ENCODE results near the gene FUCA1. TPM values are rescaled to one million over a fixed set of nuclear protein-coding genes. Genes with fewer than 3 reads are reported as not detected.
"Not testable (repeated sequence)": the region's sequence is repeated elsewhere in the genome, so short reads cannot be mapped to it uniquely, and the experiment has no call there.

FUCA1 gene
- total RNA-seq, 2 experiments from 2014 or later = 4.9 to 5.2 TPM

DNA sequence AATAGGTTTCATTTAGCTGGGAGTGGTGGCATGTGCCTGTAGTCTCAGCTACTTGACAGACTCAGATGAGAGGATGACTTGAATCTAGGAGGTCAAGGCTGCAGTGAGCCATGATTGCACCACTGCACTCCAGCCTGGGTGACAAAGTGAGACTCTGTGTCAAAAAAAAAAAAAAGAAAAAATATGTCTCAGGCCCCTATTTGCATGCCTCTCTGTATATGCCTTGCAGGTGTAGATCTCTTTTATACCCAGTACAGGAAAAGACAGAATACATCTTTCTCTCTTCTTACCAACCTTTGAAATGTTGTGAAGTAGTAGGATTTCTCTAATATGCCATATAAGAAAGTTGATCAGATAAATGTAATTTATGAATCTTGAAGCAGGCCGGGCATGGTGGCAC, 38.6 kb upstream of the FUCA1 start:
- intact Hi-C loops (cut with micrococcal nuclease) = no loop called here

DNA sequence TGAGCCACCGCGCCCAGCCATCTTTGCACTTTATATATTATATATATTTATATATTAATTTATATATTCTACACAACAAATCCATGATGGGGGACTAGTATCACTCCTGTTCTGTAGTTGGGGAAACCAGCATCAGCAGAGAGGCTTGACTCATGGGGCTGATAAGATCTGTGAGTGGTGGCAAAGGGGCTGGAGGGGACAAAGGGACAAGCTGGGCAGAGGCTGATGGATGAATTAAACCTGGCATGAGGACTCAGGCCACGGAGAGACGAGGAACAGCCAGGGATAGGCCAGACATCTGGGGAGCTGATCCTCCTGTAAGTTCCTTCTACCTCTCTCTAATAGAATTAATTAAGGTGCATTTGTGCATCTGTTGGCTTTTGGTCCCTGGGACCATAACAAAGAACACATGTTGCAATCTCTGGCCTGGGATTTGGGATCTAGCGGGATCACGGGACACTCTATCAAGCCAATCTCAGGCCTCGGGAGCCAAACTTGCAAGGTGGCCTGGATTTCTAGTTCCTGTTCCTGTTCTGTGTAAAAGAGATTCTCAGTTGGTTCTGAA, 37.5 kb upstream of the FUCA1 start:
- peaks cover 4% of the 10 kb centered on the region for H3K27me3 Mint-ChIP-seq (ENCODE audit: low read depth)
- H3K36me3 Mint-ChIP-seq (ENCODE audit: low read depth) = no peaks in the 10 kb centered on the region
- H3K27ac Mint-ChIP-seq = no peak overlapping the region
- peaks cover 26% of the 10 kb centered on the region for H3K4me1 Mint-ChIP-seq (ENCODE audit: low read depth)
- CTCF ChIA-PET = interaction anchor here (0.6 to 2.3 kb wide), 2 partner anchors 11 to 113 kb away, joined by 3 to 10 read pairs; no protein-coding TSS in a partner anchor
- no peak for DNase-seq
- intact Hi-C loops (cut with micrococcal nuclease) = loop anchor here (2.0 kb wide), 1 partner anchor 53 kb away; the partner anchor contains the start of gene PNRC2
- H3K4me3 Mint-ChIP-seq = no peak overlapping the region
- no peaks in the 10 kb centered on the region for H3K9me3 Mint-ChIP-seq

More for the DNA sequence above, 38.6 kb upstream of the FUCA1 start:
- H3K27ac Mint-ChIP-seq = no peak overlapping the region
- H3K36me3 Mint-ChIP-seq (ENCODE audit: low read depth) = no peaks in the 10 kb centered on the region
- CTCF ChIA-PET = no interaction called here
- no peak overlapping the region for H3K4me3 Mint-ChIP-seq
- peaks cover 35% of the 10 kb centered on the region for H3K4me1 Mint-ChIP-seq (ENCODE audit: low read depth)
- H3K27me3 Mint-ChIP-seq (ENCODE audit: low read depth) = peaks cover 4% of the 10 kb centered on the region
- H3K9me3 Mint-ChIP-seq = no peaks in the 10 kb centered on the region
- DNase-seq = no peak

- intact Hi-C loops (cut with micrococcal nuclease) = loop anchor here (2.0 kb wide), 1 partner anchor 54 kb away; the partner anchor contains the start of gene PNRC2
- CTCF ChIA-PET = interaction anchor here (0.6 to 2.3 kb wide), 3 partner anchors 12 to 123 kb away, joined by 3 to 10 read pairs (median 4); no protein-coding TSS in a partner anchor
- H3K27me3 Mint-ChIP-seq (ENCODE audit: low read depth) = peaks cover 4% of the 10 kb centered on the region
- peak; percentile 74 for DNase-seq
- no peaks in the 10 kb centered on the region for H3K9me3 Mint-ChIP-seq
- peaks cover 23% of the 10 kb centered on the region for H3K4me1 Mint-ChIP-seq (ENCODE audit: low read depth)
- H3K4me3 Mint-ChIP-seq = no peak overlapping the region
- no peak overlapping the region for H3K27ac Mint-ChIP-seq
- no peaks in the 10 kb centered on the region for H3K36me3 Mint-ChIP-seq (ENCODE audit: low read depth)
Observed at GRCh38 chr1:23904748-23905357, 36.8 kb upstream of the FUCA1 start.

DNA sequence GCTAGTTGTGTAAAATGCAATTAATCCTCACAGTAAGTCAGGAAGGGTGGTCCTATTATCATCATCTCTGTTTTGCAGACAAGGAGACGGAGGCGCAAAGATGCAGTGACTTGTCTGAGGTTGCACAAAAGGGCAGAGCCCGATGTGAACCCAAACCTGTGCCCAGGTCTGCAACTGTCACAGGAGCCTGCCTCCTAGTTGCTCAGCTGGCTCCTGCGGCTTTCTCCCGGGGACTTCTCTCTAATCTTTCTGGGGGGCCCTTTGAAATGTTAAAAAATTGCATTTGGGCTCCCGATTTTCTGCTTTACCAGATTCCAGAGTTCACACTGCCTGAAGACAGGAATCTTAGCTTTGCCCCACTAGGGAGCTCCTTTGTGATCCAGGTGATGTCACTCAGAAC, 35.7 kb upstream of the FUCA1 start:
- DNase-seq = no peak
- no peak overlapping the region for H3K4me3 Mint-ChIP-seq
- no peak overlapping the region for H3K27ac Mint-ChIP-seq
- H3K36me3 Mint-ChIP-seq (ENCODE audit: low read depth) = no peaks in the 10 kb centered on the region
- peaks cover 12% of the 10 kb centered on the region for H3K4me1 Mint-ChIP-seq (ENCODE audit: low read depth)
- intact Hi-C loops (cut with micrococcal nuclease) = loop anchor here (2.0 kb wide), 1 partner anchor 55 kb away; the partner anchor contains the start of gene PNRC2
- CTCF ChIA-PET = interaction anchor here (0.6 to 2.3 kb wide), 4 partner anchors 13 to 786 kb away, joined by 3 to 10 read pairs (median 4); no protein-coding TSS in a partner anchor
- H3K9me3 Mint-ChIP-seq = no peaks in the 10 kb centered on the region
- H3K27me3 Mint-ChIP-seq (ENCODE audit: low read depth) = peaks cover 4% of the 10 kb centered on the region

GRCh38 chr1:23902321-23903278, 34.5 kb upstream of the FUCA1 start:
- intact Hi-C loops (cut with micrococcal nuclease) = no loop called here
- Mint-ChIP-seq H3K4me3 (no peak overlapping the region), H3K4me1 (ENCODE audit: low read depth) (peaks cover 10% of the 10 kb centered on the region), H3K9me3 (no peaks in the 10 kb centered on the region), H3K27ac (no peak overlapping the region), H3K27me3 (ENCODE audit: low read depth) (peaks cover 4% of the 10 kb centered on the region), H3K36me3 (ENCODE audit: low read depth) (no peaks in the 10 kb centered on the region)
- DNase-seq = no peak
- CTCF ChIA-PET = no interaction called here

- H3K9me3 Mint-ChIP-seq; H3K4me3 Mint-ChIP-seq; H3K36me3 Mint-ChIP-seq (ENCODE audit: low read depth); intact Hi-C loops (cut with micrococcal nuclease); DNase-seq; H3K27ac Mint-ChIP-seq; H3K27me3 Mint-ChIP-seq (ENCODE audit: low read depth); CTCF ChIA-PET: not testable (repeated sequence)
- H3K4me1 Mint-ChIP-seq (ENCODE audit: low read depth) = peaks cover 23% of the 10 kb centered on the region
Observed at GRCh38 chr1:23900017-23900416, 31.9 kb upstream of the FUCA1 start.

DNA sequence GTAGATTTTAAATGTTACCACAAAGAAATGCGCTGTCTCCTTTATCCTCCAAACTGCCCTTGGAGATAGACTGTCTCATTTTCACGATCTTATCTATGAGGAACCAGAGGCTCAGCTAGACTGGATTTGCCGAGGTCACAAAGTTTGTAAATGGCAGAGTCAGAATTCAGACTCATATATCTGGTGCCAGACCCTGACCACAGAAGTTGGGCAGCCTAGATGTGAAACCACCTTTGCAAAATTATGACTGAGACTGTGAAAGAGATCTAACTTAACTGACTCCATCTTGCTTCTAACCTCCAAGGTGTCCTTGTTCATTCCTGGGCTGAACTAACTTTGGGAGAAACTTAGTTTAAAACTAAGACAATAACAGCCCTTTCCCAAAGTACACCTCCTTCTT, 31.0 kb upstream of the FUCA1 start:
- no peak for DNase-seq
- no peak overlapping the region for H3K27ac Mint-ChIP-seq
- no peaks in the 10 kb centered on the region for H3K36me3 Mint-ChIP-seq (ENCODE audit: low read depth)
- CTCF ChIA-PET = no interaction called here
- H3K27me3 Mint-ChIP-seq (ENCODE audit: low read depth) = no peaks in the 10 kb centered on the region
- no peaks in the 10 kb centered on the region for H3K9me3 Mint-ChIP-seq
- no peak overlapping the region for H3K4me3 Mint-ChIP-seq
- intact Hi-C loops (cut with micrococcal nuclease) = no loop called here
- H3K4me1 Mint-ChIP-seq (ENCODE audit: low read depth) = peaks cover 17% of the 10 kb centered on the region

DNA sequence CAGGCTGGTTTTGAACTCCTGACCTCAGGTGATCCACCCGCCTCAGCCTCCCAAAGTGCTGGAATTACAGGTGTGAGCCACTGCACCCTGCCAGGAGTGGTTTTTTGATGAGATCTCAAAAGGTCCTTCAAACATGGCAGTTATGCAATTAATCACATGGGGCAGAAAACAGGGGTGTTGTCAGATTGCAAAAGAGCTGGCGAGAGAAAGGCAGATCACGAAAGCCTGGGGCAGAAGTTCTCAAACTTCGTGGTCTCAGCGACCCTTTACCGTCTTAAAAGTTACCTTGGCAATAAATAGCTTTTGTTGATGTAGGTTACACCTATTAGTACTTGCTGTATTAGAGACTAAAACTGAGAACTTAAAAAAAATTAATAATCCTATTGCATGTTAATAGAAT, 29.0 kb upstream of the FUCA1 start:
- CTCF ChIA-PET = interaction anchor here (0.6 kb wide), 2 partner anchors 171 to 813 kb away, joined by 4 to 5 read pairs; no protein-coding TSS in a partner anchor
- Mint-ChIP-seq H3K4me1 (ENCODE audit: low read depth) (peaks cover 14% of the 10 kb centered on the region), H3K4me3 (no peak overlapping the region), H3K27me3 (ENCODE audit: low read depth) (no peaks in the 10 kb centered on the region), H3K27ac (no peak overlapping the region), H3K36me3 (ENCODE audit: low read depth) (no peaks in the 10 kb centered on the region), H3K9me3 (no peaks in the 10 kb centered on the region)
- DNase-seq = no peak
- intact Hi-C loops (cut with micrococcal nuclease) = no loop called here

DNA sequence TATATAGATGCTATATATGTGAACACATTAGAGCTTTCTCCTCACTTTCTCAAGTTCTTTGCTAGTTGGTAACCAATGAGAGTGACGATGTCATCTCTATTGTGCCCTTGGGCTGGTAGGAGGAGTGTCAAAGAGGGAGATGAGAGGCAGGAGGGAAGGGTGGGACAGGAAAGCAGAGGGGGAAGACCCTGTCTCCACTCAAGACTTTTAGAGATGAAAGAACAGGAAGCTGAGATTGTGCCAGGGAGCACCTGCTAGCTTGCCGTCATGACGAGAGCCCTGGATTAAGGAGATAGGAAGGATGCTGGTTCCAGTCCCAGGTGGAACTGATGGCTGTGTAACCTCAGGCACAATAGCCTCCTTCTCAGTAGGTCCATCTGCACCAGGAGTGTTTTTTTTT, 28.4 kb upstream of the FUCA1 start:
- Mint-ChIP-seq H3K27me3 (ENCODE audit: low read depth) (no peaks in the 10 kb centered on the region), H3K4me1 (ENCODE audit: low read depth) (peaks cover 14% of the 10 kb centered on the region), H3K27ac (no peak overlapping the region), H3K9me3 (no peaks in the 10 kb centered on the region), H3K4me3 (no peak overlapping the region), H3K36me3 (ENCODE audit: low read depth) (no peaks in the 10 kb centered on the region)
- DNase-seq = peak; percentile 47
- CTCF ChIA-PET = interaction anchor here (0.6 kb wide), 1 partner anchor 170 kb away, joined by 5 read pairs; no protein-coding TSS in a partner anchor
- intact Hi-C loops (cut with micrococcal nuclease) = no loop called here

DNA sequence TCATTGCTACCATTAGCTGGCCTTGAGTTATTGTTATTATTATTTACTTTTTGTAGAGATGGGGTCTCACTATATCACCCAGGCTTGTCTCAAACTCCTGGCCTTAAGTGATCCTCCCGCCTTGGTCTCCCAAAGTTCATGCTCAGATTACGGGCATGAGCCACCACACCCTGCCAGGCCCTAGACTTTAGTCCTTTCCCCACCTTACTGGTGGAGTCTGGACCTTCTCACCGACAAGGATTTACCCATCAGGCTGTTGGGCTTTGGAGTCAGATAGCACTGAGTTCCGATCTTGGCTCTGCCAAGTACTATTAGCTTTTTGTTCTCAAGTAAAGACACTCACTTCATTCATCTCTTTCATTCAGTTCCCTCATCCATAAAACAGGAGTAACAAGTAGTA, 27.9 kb upstream of the FUCA1 start:
- intact Hi-C loops (cut with micrococcal nuclease) = no loop called here
- no peaks in the 10 kb centered on the region for H3K36me3 Mint-ChIP-seq (ENCODE audit: low read depth)
- H3K27me3 Mint-ChIP-seq (ENCODE audit: low read depth) = no peaks in the 10 kb centered on the region
- H3K4me3 Mint-ChIP-seq = no peak overlapping the region
- H3K9me3 Mint-ChIP-seq = no peaks in the 10 kb centered on the region
- H3K27ac Mint-ChIP-seq = no peak overlapping the region
- DNase-seq = no peak
- H3K4me1 Mint-ChIP-seq (ENCODE audit: low read depth) = peaks cover 14% of the 10 kb centered on the region
- CTCF ChIA-PET = no interaction called here

GRCh38 chr1:23895082-23895481, 27.0 kb upstream of the FUCA1 start:
- CTCF ChIA-PET = no interaction called here
- no peak overlapping the region for H3K27ac Mint-ChIP-seq
- DNase-seq = no peak
- intact Hi-C loops (cut with micrococcal nuclease) = no loop called here
- no peaks in the 10 kb centered on the region for H3K27me3 Mint-ChIP-seq (ENCODE audit: low read depth)
- H3K36me3 Mint-ChIP-seq (ENCODE audit: low read depth) = no peaks in the 10 kb centered on the region
- H3K9me3 Mint-ChIP-seq = no peaks in the 10 kb centered on the region
- H3K4me1 Mint-ChIP-seq (ENCODE audit: low read depth) = peaks cover 14% of the 10 kb centered on the region
- H3K4me3 Mint-ChIP-seq = no peak overlapping the region

GRCh38 chr1:23889074-23889473, 21.0 kb upstream of the FUCA1 start:
- intact Hi-C loops (cut with micrococcal nuclease) = no loop called here
- no peak overlapping the region for H3K4me3 Mint-ChIP-seq
- H3K36me3 Mint-ChIP-seq (ENCODE audit: low read depth) = no peaks in the 10 kb centered on the region
- CTCF ChIA-PET = no interaction called here
- no peaks in the 10 kb centered on the region for H3K27me3 Mint-ChIP-seq (ENCODE audit: low read depth)
- H3K4me1 Mint-ChIP-seq (ENCODE audit: low read depth) = no peaks in the 10 kb centered on the region
- DNase-seq = no peak
- H3K9me3 Mint-ChIP-seq = no peaks in the 10 kb centered on the region
- H3K27ac Mint-ChIP-seq = no peak overlapping the region

Measured in activated naive CD4-positive, alpha-beta T cell treated with anti-CD3 and anti-CD28 coated beads for 36 hours (primary cell).